ENCODE measurements around the gene EIF2S3B.
"Not testable (repeated sequence)": the region's sequence is repeated elsewhere in the genome, so short reads cannot be mapped to it uniquely, and the experiment has no call there.

EIF2S3B gene

DNA sequence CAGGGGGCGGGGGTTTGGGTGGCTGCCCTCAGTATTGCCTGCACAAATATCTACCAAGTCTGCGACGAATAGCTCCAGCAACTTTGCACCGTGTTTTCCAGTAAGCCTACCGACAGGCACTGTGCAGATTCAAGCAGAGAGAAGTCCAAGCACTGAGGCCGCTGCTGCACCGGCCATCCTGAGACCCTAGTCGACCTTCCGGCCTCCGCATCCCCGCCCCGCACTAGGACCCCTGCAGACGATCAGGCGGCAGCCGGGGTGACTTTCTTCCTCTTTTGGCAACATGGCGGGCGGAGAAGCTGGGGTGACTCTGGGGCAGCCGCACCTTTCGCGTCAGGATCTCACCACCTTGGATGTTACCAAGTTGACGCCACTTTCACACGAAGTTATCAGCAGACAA, at the start of gene EIF2S3B:
Gene EIF2S3B, plus strand, starts transcription at position 271 of the 400 bp plus-strand sequence. Its CDS starts 13 bp downstream, at position 284.
- DNase-seq, result no peak

GRCh38 chr12:10456856-10457255, 48.8 kb upstream of the EIF2S3B start:
- DNase-seq, result no peak

DNA sequence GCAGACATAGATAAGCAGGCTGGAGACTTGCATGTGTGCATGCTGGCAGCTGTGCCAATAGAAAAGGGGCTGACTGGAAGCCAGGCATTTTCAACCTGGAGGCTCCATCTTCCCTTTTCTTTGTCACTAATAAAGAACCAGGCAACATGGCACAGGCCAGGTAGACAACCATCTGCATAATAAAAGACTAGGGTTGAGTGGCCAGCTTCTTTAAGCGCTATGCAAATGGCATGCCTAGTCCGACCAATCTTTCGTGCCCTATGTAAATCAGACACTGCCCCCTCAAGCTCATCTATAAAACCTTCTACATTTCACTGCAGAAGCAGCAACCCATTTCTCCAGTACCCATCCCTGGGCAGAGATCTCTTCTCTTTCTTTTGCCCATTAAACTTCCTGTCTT, 47.9 kb upstream of the EIF2S3B start:
- DNase-seq, result no peak

- DNase-seq, result no peak
Measured at GRCh38 chr12:10466311-10466710, 39.4 kb upstream of the EIF2S3B start.

GRCh38 chr12:10469701-10470100, 36.0 kb upstream of the EIF2S3B start:
- DNase-seq, result no peak

DNA sequence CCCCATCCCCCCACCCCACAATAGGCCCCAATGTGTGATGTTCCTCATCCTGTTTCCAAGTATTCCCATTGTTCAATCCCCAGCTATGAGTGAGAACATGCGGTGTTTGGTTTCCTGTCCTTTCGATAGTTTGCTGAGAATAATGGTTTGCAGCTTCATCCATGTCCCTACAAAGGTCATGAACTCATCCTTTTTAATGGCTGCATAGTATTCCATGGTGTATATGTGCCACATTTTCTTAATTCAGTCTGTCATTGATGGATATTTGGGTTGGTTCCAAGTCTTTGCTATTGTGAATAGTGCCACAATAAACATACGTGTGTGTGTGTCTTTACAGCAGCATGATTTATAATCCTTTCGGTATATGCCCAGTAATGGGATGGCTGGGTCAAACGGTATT, 32.9 kb upstream of the EIF2S3B start:
- not testable (repeated sequence) for DNase-seq

GRCh38 chr12:10481901-10482300, 23.8 kb upstream of the EIF2S3B start:
- DNase-seq, result not testable (repeated sequence)

DNA sequence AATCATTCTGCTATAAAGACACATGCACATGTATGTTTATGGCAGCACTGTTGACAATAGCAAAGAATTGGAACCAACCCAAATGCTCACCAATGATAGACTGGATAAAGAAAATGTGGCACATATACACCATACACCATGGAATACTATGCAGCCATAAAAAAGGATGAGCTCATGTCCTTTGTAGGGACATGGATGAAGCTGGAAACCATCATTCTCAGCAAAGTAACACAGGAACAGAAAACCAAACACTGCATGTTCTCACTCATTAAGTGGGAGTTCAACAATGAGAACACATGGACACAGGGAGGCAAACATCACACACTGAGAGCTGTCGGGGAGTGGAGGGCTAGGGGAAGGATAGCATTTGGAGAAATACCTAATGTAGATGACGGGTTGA, 18.4 kb upstream of the EIF2S3B start:
- DNase-seq, result not testable (repeated sequence)

GRCh38 chr12:10491766-10492165, 13.9 kb upstream of the EIF2S3B start:
- no peak for DNase-seq

- no peak for DNase-seq
Measured at GRCh38 chr12:10497602-10498001, 8.1 kb upstream of the EIF2S3B start.

DNA sequence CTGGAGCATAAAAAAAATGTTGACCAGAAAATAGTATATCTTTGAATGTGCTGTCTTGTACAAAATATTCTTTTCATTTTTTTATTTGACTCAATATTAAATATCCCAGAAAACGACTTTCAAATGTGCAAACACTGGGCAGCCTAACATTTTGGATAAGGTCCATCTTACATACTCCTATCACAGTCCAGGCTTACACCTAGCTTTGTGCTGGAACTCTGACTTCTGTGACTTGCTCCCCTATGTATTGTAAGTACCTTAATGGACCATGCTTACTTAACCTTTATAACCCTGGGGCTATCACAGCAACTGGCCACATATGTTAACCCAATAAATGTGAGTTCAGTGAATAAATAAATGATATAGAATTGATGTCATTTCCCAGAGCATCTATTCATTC, 7.6 kb upstream of the EIF2S3B start:
- DNase-seq, result no peak

GRCh38 chr12:10501030-10501429, 4.7 kb upstream of the EIF2S3B start:
- DNase-seq, result no peak

DNA sequence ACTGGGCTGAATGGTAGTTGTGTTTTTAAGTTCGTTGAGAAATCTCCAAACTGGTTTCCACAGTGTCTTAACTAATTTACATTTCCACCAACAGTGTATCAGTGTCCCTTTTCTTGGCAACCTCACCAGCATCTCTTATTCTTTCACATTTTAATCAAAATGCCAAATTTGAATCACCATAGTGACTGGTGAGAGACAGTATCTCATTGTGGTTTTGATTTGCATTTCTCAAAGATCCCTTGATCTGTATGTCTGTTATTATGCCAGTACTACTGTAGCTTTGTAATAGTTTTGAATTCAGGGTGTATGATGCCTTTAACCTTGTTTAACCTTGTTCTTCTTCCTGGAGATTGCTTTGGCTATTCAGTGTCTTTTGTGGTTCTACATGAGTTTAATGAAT, 2.2 kb upstream of the EIF2S3B start:
- no peak for DNase-seq

DNA sequence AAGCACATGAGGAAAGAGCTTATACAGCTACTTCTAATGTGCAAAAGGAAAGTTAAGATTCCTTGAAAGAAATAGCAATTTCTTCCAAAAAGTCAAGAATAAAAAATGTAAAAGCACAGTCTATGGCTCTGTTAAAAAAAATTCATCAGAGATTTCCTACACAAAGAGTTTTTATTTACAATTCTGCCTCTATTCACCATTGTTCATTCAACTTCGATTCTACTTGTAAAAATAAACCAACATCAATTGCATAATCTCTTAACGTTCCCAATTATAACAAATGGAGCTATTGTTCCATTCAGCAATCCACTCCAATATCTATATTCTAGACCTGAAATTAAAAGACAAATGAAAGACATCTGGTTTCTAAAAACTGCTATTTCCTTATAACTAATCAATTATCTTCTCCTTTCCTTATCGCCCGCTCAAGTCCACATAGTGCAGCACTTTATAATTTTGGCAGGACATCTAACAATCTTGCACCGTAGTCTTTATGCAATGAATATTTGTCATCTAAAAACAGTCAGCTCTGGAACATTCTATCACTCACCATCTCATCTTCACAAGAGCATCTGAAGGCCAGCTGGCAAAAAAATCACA, 6.2 kb downstream of the EIF2S3B start:
- no peak for DNase-seq

- no peak for DNase-seq
Measured at GRCh38 chr12:10512798-10513197, 7.1 kb downstream of the EIF2S3B start.

- DNase-seq, result no peak
Measured at GRCh38 chr12:10521555-10521954, 15.9 kb downstream of the EIF2S3B start.

DNA sequence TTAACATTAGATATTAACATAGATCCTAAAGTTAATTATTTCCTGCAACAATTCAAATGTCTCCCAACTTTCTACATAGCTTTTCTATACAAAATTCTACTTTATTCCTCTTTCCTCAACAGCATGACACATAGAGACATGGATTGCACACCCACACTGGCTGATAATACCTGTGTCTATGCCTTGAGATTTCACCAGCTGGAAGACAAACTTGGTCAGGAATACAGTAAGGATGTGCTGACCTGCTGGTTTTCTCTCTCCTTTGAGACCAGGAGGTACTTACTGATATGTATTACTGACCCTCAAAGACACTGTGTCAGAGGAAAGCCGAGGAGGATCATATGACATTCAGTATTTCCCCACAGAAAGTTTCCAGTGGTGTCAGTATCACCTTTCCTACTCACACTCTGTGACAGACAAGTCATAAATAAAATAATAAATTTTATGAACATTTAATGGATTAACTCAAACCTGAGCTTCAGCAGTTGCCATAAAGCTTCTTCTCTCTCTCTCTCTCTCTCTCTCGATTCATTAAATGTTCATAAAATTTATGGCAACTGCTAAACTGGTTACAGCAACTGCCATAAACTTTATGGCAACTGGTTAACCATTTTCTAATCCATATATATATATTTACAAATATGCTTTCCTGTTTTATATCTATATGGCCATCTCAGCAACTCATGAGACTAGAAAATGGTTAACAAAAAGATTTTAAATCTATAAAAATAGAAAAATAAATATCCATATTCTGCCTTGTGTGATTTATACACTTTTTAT, 22.7 kb downstream of the EIF2S3B start:
- DNase-seq, result no peak

- DNase-seq, result no peak
Measured at GRCh38 chr12:10529603-10530002, 23.9 kb downstream of the EIF2S3B start.

- DNase-seq, result no peak
Measured at GRCh38 chr12:10537721-10538120, 32.0 kb downstream of the EIF2S3B start.

GRCh38 chr12:10540776-10541205, 35.1 kb downstream of the EIF2S3B start:
- DNase-seq, result no peak

GRCh38 chr12:10543499-10543898, 37.8 kb downstream of the EIF2S3B start:
- no peak for DNase-seq

GRCh38 chr12:10551375-10551774, 45.7 kb downstream of the EIF2S3B start:
- no peak for DNase-seq

DNA sequence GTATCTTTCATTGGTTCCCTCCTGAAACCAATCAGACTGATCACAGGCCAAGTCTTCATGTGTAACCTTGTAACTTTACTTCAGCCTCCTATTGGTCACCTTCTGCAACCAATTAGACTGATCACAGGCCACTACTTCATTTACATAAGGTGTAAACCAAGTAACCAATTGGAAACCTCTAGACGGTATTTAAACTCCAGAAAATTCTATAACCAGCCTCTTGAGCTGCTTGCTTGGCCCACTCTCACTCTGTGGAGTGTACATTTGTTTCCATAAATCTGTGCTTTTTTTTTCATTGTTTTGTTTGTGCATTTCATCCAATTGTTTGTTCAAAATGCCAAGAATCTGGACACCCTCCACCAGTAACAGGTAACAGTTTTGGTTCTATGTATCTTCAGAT, 47.5 kb downstream of the EIF2S3B start:
- DNase-seq, result no peak

GRCh38 chr12:10554228-10554755, 48.6 kb downstream of the EIF2S3B start:
- no peak for DNase-seq

Data from 8988T (cell line).